Keratinocyte (primary cell): ENCODE data around the gene LRBA. TPM values are rescaled to one million over a fixed set of nuclear protein-coding genes. Genes with fewer than 3 reads are reported as not detected.
A peak's percentile ranks its signal among the peaks of the same experiment; 100 is the strongest.

ENCODE experiments used
- DNase-seq: peaks from one replicate; pipeline ENCODE4 v3.0.0-alpha.2; 2011; ENCODE audit warnings: low read depth, missing footprints, low spot score
- FAIRE-seq: peaks from 2 replicates; lab custom pipeline; 2011; peaks lifted over from hg19 to GRCh38; lab: Jason Lieb, UNC
- H2AFZ ChIP-seq: 2 replicates; pipeline ENCODE4 v1.6.0; 2012; ENCODE audit warnings: low read length, control low read depth, inconsistent platforms; ENCODE audit not compliant: control insufficient read depth
- H3K27ac ChIP-seq: 2 replicates; pipeline ENCODE4 v1.5.1; 2011; ENCODE audit warnings: low read length; ENCODE audit not compliant: control insufficient read depth, insufficient read depth
- H3K27me3 ChIP-seq: 3 replicates; pipeline ENCODE4 v1.6.0; 2011; ENCODE audit warnings: low read length; ENCODE audit not compliant: control insufficient read depth, insufficient read depth; ENCODE audit errors: extremely low read depth
- H3K36me3 ChIP-seq, 2 experiments: 2 replicates in 1 of 2; 3 replicates in 1 of 2; pipeline ENCODE4 v1.5.1; 2011; ENCODE audit warnings: low read length in 2 of 2, mild to moderate bottlenecking in 1 of 2; ENCODE audit not compliant: control insufficient read depth in 2 of 2, insufficient read depth in 2 of 2; ENCODE audit errors: extremely low read depth in 1 of 2
- H3K4me1 ChIP-seq: 3 replicates; pipeline ENCODE4 v1.5.1; 2011; ENCODE audit warnings: low read length; ENCODE audit not compliant: control insufficient read depth, insufficient read depth; ENCODE audit errors: extremely low read depth
- H3K4me2 ChIP-seq: 3 replicates; pipeline ENCODE4 v1.6.0; 2011; ENCODE audit warnings: low read depth, low read length; ENCODE audit not compliant: control insufficient read depth, insufficient read depth; ENCODE audit errors: extremely low read depth
- H3K4me3 ChIP-seq, 3 experiments: fragments of 200-600 bp in 1 of 3; sonication (generic) in 1 of 3; 2 replicates in 2 of 3; 3 replicates in 1 of 3; pipeline ENCODE4 v1.5.1; 2011 to 2016; ENCODE audit warnings: low read length in 3 of 3, mild to moderate bottlenecking in 3 of 3, control low read depth in 2 of 3, inconsistent platforms in 1 of 3, low read depth in 1 of 3, mixed read lengths in 1 of 3, mixed run types in 1 of 3, moderate library complexity in 1 of 3; ENCODE audit not compliant: control insufficient read depth in 2 of 3, insufficient read depth in 2 of 3; ENCODE audit errors: extremely low read depth in 1 of 3
- H3K79me2 ChIP-seq: 2 replicates; pipeline ENCODE4 v1.6.0; 2012; ENCODE audit warnings: low read length; ENCODE audit not compliant: control insufficient read depth, insufficient read depth
- H3K9ac ChIP-seq: 3 replicates; pipeline ENCODE4 v1.6.0; 2011; ENCODE audit warnings: low read length; ENCODE audit not compliant: control insufficient read depth, insufficient read depth; ENCODE audit errors: extremely low read depth
- H3K9me1 ChIP-seq: 3 replicates; pipeline ENCODE4 v1.6.0; 2011; ENCODE audit warnings: low read length; ENCODE audit not compliant: control insufficient read depth, insufficient read depth; ENCODE audit errors: extremely low read depth
- H3K9me3 ChIP-seq: 2 replicates; pipeline ENCODE4 v1.5.1; 2012; ENCODE audit warnings: low read depth, low read length; ENCODE audit not compliant: control insufficient read depth
- H4K20me1 ChIP-seq: 3 replicates; pipeline ENCODE4 v1.6.0; 2011; ENCODE audit warnings: low read length; ENCODE audit not compliant: control insufficient read depth, insufficient read depth; ENCODE audit errors: extremely low read depth
- EZH2 ChIP-seq: IDR thresholded peaks from one replicate; pipeline ENCODE4 v1.6.1; 2012; ENCODE audit warnings: inconsistent platforms, mild to moderate bottlenecking, low read length, moderate library complexity
- dilution Hi-C: fragments of 300-500 bp; cut with MboI; formaldehyde crosslinking; loops from one replicate; pipeline ENCODE4 v1.7.0; 2020; ENCODE audit warnings: low sequenced_read_pairs; ENCODE audit not compliant: extremely low pct_ligation_motif_present
- polyA plus RNA-seq, 5 experiments: library from polyadenylated mRNA; depleted of rRNA in 3 of 5; stranded (reverse) in 3 of 5; stranded (forward) in 1 of 5; unstranded in 1 of 5; fragments of >200 nt; gene quantifications; 1 replicate in 1 of 5; 2 replicates in 3 of 5; 3 replicates in 1 of 5; pipeline versions ENCODE4 v1.2.1 to v1.2.3, GENCODE V29; 2011 to 2012; ENCODE audit warnings: missing spikeins in 2 of 5, low read depth in 1 of 5, low replicate concordance in 1 of 5
- TF ChIP-seq, protein P1 (sequence below), 3 experiments: IDR thresholded peaks in 1 of 3; conservative IDR thresholded peaks in 1 of 3; optimal IDR thresholded peaks in 1 of 3; 2 replicates in 2 of 3; 3 replicates in 1 of 3; pipeline versions ENCODE3 to v1.5.1; 2011; ENCODE audit warnings: low read length in 3 of 3, mild to moderate bottlenecking in 3 of 3, moderate library complexity in 2 of 3, control low read depth in 1 of 3, inconsistent platforms in 1 of 3; ENCODE audit not compliant: insufficient read depth in 2 of 3; ENCODE audit errors: extremely low read depth in 1 of 3

The LRBA gene
- polyA plus RNA-seq, 1 donor (not counting 4 experiments of a cell fraction or from before 2014, with no cell fraction given): 35.6 TPM

DNA sequence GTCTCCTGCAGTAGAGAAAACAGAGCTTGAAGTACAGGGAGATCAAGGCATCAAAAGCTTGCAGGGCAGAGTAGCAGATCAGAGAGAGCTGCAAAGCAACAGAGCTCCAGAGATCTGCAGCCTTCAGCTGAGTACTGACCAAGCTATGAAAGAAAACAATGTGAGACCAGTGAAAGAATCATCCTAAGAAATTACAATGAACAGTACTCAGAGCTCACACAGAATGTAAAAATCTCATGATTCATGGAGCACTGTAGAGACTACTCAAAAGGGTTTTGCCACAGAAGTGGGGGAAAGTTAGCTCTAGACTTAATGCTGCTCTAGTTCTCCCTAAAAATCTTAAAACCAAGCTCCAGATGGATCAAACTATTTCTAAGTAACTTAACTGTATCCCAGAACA, 513.1 kb downstream of the LRBA start:
- Histone ChIP-seq H3K9me3 (no peaks in the 10 kb centered on the region), H3K4me1 (no peaks in the 10 kb centered on the region), H2AFZ (no peak overlapping the region), H3K36me3 (no peaks in the 10 kb centered on the region), H3K27me3 (no peaks in the 10 kb centered on the region), H4K20me1 (no peaks in the 10 kb centered on the region), H3K27ac (no peak overlapping the region), H3K79me2 (no peaks in the 10 kb centered on the region), H3K4me2 (no peak overlapping the region), H3K9ac (no peak overlapping the region), H3K4me3 (no peak overlapping the region), H3K9me1 (no peaks in the 10 kb centered on the region)
- TF ChIP-seq EZH2: no peak
- TF ChIP-seq, protein P1, sequence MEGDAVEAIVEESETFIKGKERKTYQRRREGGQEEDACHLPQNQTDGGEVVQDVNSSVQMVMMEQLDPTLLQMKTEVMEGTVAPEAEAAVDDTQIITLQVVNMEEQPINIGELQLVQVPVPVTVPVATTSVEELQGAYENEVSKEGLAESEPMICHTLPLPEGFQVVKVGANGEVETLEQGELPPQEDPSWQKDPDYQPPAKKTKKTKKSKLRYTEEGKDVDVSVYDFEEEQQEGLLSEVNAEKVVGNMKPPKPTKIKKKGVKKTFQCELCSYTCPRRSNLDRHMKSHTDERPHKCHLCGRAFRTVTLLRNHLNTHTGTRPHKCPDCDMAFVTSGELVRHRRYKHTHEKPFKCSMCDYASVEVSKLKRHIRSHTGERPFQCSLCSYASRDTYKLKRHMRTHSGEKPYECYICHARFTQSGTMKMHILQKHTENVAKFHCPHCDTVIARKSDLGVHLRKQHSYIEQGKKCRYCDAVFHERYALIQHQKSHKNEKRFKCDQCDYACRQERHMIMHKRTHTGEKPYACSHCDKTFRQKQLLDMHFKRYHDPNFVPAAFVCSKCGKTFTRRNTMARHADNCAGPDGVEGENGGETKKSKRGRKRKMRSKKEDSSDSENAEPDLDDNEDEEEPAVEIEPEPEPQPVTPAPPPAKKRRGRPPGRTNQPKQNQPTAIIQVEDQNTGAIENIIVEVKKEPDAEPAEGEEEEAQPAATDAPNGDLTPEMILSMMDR (optimal IDR thresholded peaks at IDR 0.05 in 1 of 3, IDR thresholded peaks at IDR 0.05 in 1 of 3, conservative IDR thresholded peaks at IDR 0.05 in 1 of 3; ENCODE audit: extremely low read depth in 1 of 3, insufficient read depth in 2 of 3, low read length in 3 of 3): no peak
- dilution Hi-C loops: no loop called here
- FAIRE-seq (no peak), DNase-seq (no peak)

DNA sequence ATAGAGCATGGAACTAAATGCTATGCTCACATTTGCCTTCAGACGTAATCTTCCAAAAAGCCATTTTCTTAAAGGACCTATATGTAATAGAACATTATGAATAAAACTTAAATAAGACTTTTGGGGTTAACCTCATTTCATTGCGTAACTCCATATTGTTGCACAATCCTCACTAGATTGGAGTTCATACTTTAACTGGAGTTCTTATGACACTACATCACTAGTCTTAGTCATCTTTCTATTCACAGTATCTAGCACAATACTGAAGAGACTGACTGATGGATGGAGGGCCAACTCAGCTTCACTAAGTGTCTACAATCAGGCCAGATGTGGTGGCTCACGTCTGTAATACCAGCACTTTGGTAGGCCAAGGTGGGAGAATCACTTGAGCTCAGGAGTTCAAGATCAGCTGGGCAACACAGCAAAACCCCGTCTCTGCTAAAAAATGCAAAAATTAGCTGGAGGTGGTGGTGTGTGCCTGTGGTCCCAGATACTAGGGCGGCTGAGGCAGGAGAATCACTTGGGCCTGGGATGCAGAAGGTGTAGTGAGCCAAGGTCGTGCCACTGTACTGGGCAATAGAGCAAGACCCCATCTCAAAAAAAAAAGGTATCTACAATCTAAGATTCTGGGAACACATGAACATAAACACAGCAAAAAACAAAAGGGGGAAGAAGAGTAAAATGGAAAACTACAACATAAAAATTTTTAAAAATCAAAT, 513.9 kb downstream of the LRBA start:
- no peaks in the 10 kb centered on the region for H4K20me1 ChIP-seq
- no peaks in the 10 kb centered on the region for H3K9me1 ChIP-seq
- dilution Hi-C loops: no loop called here
- H3K79me2 ChIP-seq: no peaks in the 10 kb centered on the region
- H3K27me3 ChIP-seq: no peaks in the 10 kb centered on the region
- DNase-seq (peak; percentile 41), FAIRE-seq (peak; percentile 84)
- H3K27ac ChIP-seq: no peak overlapping the region
- H3K4me3 ChIP-seq: no peak overlapping the region
- H2AFZ ChIP-seq: no peak overlapping the region
- TF ChIP-seq, protein P1 (optimal IDR thresholded peaks at IDR 0.05 in 1 of 3, IDR thresholded peaks at IDR 0.05 in 1 of 3, conservative IDR thresholded peaks at IDR 0.05 in 1 of 3; ENCODE audit: extremely low read depth in 1 of 3, insufficient read depth in 2 of 3, low read length in 3 of 3): no peak
- TF ChIP-seq EZH2: no peak
- H3K36me3 ChIP-seq: no peaks in the 10 kb centered on the region
- H3K4me2 ChIP-seq: no peak overlapping the region
- H3K9me3 ChIP-seq: no peaks in the 10 kb centered on the region
- H3K4me1 ChIP-seq: no peaks in the 10 kb centered on the region
- no peak overlapping the region for H3K9ac ChIP-seq
